ENCODE measurements around the gene MRPL2. TPM values are rescaled to one million over a fixed set of nuclear protein-coding genes. Genes with fewer than 3 reads are reported as not detected.

MRPL2 gene
- total and polyA plus RNA-seq, 2 of the 4 experiments (the other 2 are of a cell fraction), result 18.1 to 45.9 TPM

DNA sequence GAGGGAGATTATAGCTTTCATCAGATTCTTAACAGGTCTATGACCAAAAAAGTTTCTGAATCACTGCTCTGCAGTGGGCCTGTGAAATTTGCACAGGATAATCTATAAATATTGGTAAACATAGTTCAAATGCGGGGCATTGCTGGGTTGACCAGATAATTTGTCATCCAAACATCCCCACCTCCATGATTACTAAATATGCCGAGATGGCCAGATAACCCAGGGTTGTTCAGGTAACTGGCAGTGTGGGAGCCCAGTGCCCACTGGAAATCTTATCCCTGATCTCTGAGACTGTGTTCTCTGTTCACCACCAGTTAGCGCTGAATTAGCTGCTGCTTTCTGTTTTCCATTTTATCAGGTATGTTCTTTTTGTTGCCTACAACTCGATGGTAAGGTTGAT lies 38.3 kb upstream of the MRPL2 start:
- 100% methylated on average over 1 of the region's 4 CpGs; no CpG with 5 or more reads in 1 of the 2 experiments for WGBS, 2 experiments (ENCODE audit: extremely low coverage in 2 of 2, insufficient read length in 1 of 2)

More for the DNA sequence above, 38.3 kb upstream of the MRPL2 start:
- dilution Hi-C loops (cut with HindIII; ENCODE audit: low sequenced_read_pairs, unreplicated experiment), result no loop called here
- peaks cover 23% of the 10 kb centered on the region for H3K4me1 ChIP-seq (ENCODE audit: control insufficient read depth, insufficient read depth, low read length)
- no TSS peak for BruUV-seq (replicated peaks)
- peak overlapping the region; percentile 43; the same call in 1 of the 2 replicates for H2BK20ac ChIP-seq (ENCODE audit: low read depth, low read length)
- H4K20me1 ChIP-seq (ENCODE audit: insufficient read depth, low read length), result peaks cover 50% of the 10 kb centered on the region
- H3K9ac ChIP-seq (ENCODE audit: low read depth, low read length), result no peak overlapping the region
- H3K27ac ChIP-seq (ENCODE audit: insufficient read depth, low read length), result peak overlapping the region; percentile 22; the same call in 1 of the 2 replicates
- H3K9me3 ChIP-seq (ENCODE audit: control insufficient read depth, insufficient read depth, low read length), result no peaks in the 10 kb centered on the region
- no peak overlapping the region for H3K56ac ChIP-seq (ENCODE audit: extremely low read depth, insufficient read depth, low read length)
- H3K9me1 ChIP-seq (ENCODE audit: insufficient read depth, low read length), result peaks cover 21% of the 10 kb centered on the region
- ChIA-PET CTCF (no interaction called here), POLR2A (ENCODE audit: unreplicated experiment) (interaction anchor here (0.7 kb wide), 1 partner anchor 27 kb away, joined by 3 read pairs; no protein-coding TSS in a partner anchor)
- no peak overlapping the region for H2AFZ ChIP-seq (replicated peaks; ENCODE audit: low read length, poor library complexity)
- H3K79me1 ChIP-seq (ENCODE audit: low read depth in 1 of 2, low read length in 2 of 2), result peaks cover 34 to 77% of the 10 kb centered on the region in 2 experiments
- peak overlapping the region; percentile 74; the same call in 1 of the 2 replicates for H2AK5ac ChIP-seq (ENCODE audit: low read depth, low read length)
- H3K36me3 ChIP-seq (ENCODE audit: control insufficient read depth, insufficient read depth, low read length), result no peaks in the 10 kb centered on the region
- H2BK5ac ChIP-seq (ENCODE audit: low read depth, low read length, poor library complexity, severe bottlenecking), result peak overlapping the region; percentile 46
- H3K18ac ChIP-seq (ENCODE audit: low read depth, low read length), result no peak overlapping the region
- in situ Hi-C loops (cut with MboI; ENCODE audit: low sequenced_read_pairs), result no loop called here
- H4K5ac ChIP-seq (ENCODE audit: low read depth, low read length), result no peak overlapping the region
- TF ChIP-seq CEBPB (IDR thresholded peaks at IDR 0.05; ENCODE audit: low read depth, low read length), result no peak
- no peak for TF ChIP-seq MAFK (IDR thresholded peaks at IDR 0.05; ENCODE audit: low read depth, low read length)
- no peak for TF ChIP-seq RCOR1 (IDR thresholded peaks at IDR 0.05; ENCODE audit: insufficient replicate concordance, low read length)
- no peak for TF ChIP-seq MAZ (IDR thresholded peaks at IDR 0.05; ENCODE audit: borderline replicate concordance, low read depth, low read length)
- TF ChIP-seq, protein P1, sequence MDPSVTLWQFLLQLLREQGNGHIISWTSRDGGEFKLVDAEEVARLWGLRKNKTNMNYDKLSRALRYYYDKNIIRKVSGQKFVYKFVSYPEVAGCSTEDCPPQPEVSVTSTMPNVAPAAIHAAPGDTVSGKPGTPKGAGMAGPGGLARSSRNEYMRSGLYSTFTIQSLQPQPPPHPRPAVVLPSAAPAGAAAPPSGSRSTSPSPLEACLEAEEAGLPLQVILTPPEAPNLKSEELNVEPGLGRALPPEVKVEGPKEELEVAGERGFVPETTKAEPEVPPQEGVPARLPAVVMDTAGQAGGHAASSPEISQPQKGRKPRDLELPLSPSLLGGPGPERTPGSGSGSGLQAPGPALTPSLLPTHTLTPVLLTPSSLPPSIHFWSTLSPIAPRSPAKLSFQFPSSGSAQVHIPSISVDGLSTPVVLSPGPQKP (IDR thresholded peaks at IDR 0.05; ENCODE audit: borderline replicate concordance, low read depth, low read length), result no peak
- no peak for TF ChIP-seq POLR2A (IDR thresholded peaks at IDR 0.05; ENCODE audit: low read depth, low read length)
- TF ChIP-seq MXI1 (IDR thresholded peaks at IDR 0.05; ENCODE audit: borderline replicate concordance, low read depth, low read length), result no peak
- no peak for TF ChIP-seq SMC3 (IDR thresholded peaks at IDR 0.05; ENCODE audit: low read depth, low read length)
- TF ChIP-seq BHLHE40 (IDR thresholded peaks at IDR 0.05; ENCODE audit: low read depth, low read length), result no peak
- TF ChIP-seq, protein P2, sequence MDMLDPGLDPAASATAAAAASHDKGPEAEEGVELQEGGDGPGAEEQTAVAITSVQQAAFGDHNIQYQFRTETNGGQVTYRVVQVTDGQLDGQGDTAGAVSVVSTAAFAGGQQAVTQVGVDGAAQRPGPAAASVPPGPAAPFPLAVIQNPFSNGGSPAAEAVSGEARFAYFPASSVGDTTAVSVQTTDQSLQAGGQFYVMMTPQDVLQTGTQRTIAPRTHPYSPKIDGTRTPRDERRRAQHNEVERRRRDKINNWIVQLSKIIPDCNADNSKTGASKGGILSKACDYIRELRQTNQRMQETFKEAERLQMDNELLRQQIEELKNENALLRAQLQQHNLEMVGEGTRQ (IDR thresholded peaks at IDR 0.05; ENCODE audit: low read depth, low read length), result no peak
- TF ChIP-seq CHD1 (IDR thresholded peaks at IDR 0.05; ENCODE audit: low read depth, low read length), result no peak
- TF ChIP-seq RFX5 (IDR thresholded peaks at IDR 0.05; ENCODE audit: low read depth, low read length), result no peak
- no peak for TF ChIP-seq RAD21 (IDR thresholded peaks at IDR 0.05; ENCODE audit: low read length)
- no peak for TF ChIP-seq FOS (IDR thresholded peaks at IDR 0.05; ENCODE audit: low read depth, low read length)
- TF ChIP-seq NFE2L2 (IDR thresholded peaks at IDR 0.05; ENCODE audit: low read depth, low read length), result no peak
- TF ChIP-seq, protein P3, sequence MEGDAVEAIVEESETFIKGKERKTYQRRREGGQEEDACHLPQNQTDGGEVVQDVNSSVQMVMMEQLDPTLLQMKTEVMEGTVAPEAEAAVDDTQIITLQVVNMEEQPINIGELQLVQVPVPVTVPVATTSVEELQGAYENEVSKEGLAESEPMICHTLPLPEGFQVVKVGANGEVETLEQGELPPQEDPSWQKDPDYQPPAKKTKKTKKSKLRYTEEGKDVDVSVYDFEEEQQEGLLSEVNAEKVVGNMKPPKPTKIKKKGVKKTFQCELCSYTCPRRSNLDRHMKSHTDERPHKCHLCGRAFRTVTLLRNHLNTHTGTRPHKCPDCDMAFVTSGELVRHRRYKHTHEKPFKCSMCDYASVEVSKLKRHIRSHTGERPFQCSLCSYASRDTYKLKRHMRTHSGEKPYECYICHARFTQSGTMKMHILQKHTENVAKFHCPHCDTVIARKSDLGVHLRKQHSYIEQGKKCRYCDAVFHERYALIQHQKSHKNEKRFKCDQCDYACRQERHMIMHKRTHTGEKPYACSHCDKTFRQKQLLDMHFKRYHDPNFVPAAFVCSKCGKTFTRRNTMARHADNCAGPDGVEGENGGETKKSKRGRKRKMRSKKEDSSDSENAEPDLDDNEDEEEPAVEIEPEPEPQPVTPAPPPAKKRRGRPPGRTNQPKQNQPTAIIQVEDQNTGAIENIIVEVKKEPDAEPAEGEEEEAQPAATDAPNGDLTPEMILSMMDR (conservative IDR thresholded peaks at IDR 0.05; ENCODE audit: low read depth, low read length), result no peak
- H3K4me3 ChIP-seq (ENCODE audit: insufficient read depth, low read depth, low read length), result no peak overlapping the region
- ATAC-seq (ENCODE audit: low read depth) (no peak), DNase-seq (no peak)
- H3K23ac ChIP-seq (ENCODE audit: low read depth, low read length), result peak overlapping the region; percentile 48; the same call in 1 of the 2 replicates
- no peak overlapping the region for H4K91ac ChIP-seq (ENCODE audit: insufficient read depth, low read depth, low read length)
- H3K27me3 ChIP-seq (ENCODE audit: control insufficient read depth, insufficient read depth, low read length), result no peaks in the 10 kb centered on the region
- H4K8ac ChIP-seq (ENCODE audit: low read depth in 2 of 2, low read length in 2 of 2), result 0 out of 4 replicates have a peak overlapping the region, but pooled peaks of 1 of the 2 experiments have one; percentile 39
- no peak overlapping the region for H2AK9ac ChIP-seq (replicated peaks; ENCODE audit: low read depth, low read length, poor library complexity)
- H2BK120ac ChIP-seq (ENCODE audit: low read depth, low read length), result no peak overlapping the region
- peak overlapping the region; percentile 61 for H3K14ac ChIP-seq (replicated peaks; ENCODE audit: low read depth, low read length)
- H2BK15ac ChIP-seq (ENCODE audit: low read depth, low read length), result peak overlapping the region; percentile 53; the same call in 1 of the 3 replicates
- intact Hi-C loops (cut with micrococcal nuclease), result no loop called here
- H3K4me2 ChIP-seq (ENCODE audit: low read depth, low read length), result no peak overlapping the region
- peak overlapping the region; percentile 24; the same call in 1 of the 2 replicates for H3K4ac ChIP-seq (ENCODE audit: low read depth, low read length)
